ENCODE measurements around the gene UROC1.

GRCh38 chr3:126501736-126502135 lies 15.8 kb downstream of the UROC1 start:
- TF ChIP-seq POLR2AphosphoS5 (IDR thresholded peaks at IDR 0.05; ENCODE audit: low read depth, low read length) (no peak), POLR2A (IDR thresholded peaks at IDR 0.05; ENCODE audit: low read depth, low read length) (no peak)
